ENCODE results near the gene SLC6A1. TPM values are rescaled to one million over a fixed set of nuclear protein-coding genes. Genes with fewer than 3 reads are reported as not detected.

Gene SLC6A1
- total RNA-seq, 6 experiments from 2014 or later, result 14.5 to 70.1 (median 37.3) TPM

- no peak for ATAC-seq
- intact Hi-C loops (cut with DNase I), result no loop called here
- Histone ChIP-seq H3K36me3 (no peaks in the 10 kb centered on the region), H3K4me1 (no peaks in the 10 kb centered on the region), H3K9me3 (no peaks in the 10 kb centered on the region), H3K4me3 (no peak overlapping the region), H3K27me3 (no peaks in the 10 kb centered on the region), H3K27ac (no peak overlapping the region)
- no peak for DNase-seq
- TF ChIP-seq CTCF (IDR thresholded peaks at IDR 0.05) (no peak), POLR2A (IDR thresholded peaks at IDR 0.05) (no peak)
- 75% methylated on average over 1 of the region's 1 CpG for WGBS (ENCODE audit: insufficient coverage, low coverage, low lambda C conversion rate, missing lambda C conversion rate)
Observed at GRCh38 chr3:10975695-10976234, 16.8 kb upstream of the SLC6A1 start.

- DNase-seq, result no peak
- H3K27me3 ChIP-seq, result no peaks in the 10 kb centered on the region
- peaks cover 0 to 2% (median 0%) of the 10 kb centered on the region in 4 donors for H3K4me1 ChIP-seq
- no peak overlapping the region for H3K27ac ChIP-seq
- no peaks in the 10 kb centered on the region for H3K9me3 ChIP-seq
- intact Hi-C loops (cut with DNase I), result no loop called here
- no peak overlapping the region for H3K4me3 ChIP-seq
- ATAC-seq, result no peak
- WGBS (ENCODE audit: insufficient coverage, low coverage, low lambda C conversion rate, missing lambda C conversion rate), result 60% methylated on average over 1 of the region's 1 CpG
- no peaks in the 10 kb centered on the region for H3K36me3 ChIP-seq
- no peak for TF ChIP-seq POLR2A (IDR thresholded peaks at IDR 0.05)
- TF ChIP-seq CTCF (IDR thresholded peaks at IDR 0.05), result no peak
Observed at GRCh38 chr3:10976770-10977169, 15.8 kb upstream of the SLC6A1 start.

GRCh38 chr3:10977892-10978510 is 14.5 kb upstream of the SLC6A1 start:
- WGBS (ENCODE audit: insufficient coverage, low coverage, low lambda C conversion rate, missing lambda C conversion rate), result 66% methylated on average over 6 of the region's 10 CpGs
- no peak for TF ChIP-seq POLR2A (IDR thresholded peaks at IDR 0.05)
- TF ChIP-seq CTCF (IDR thresholded peaks at IDR 0.05), result no peak
- DNase-seq (no peak), ATAC-seq (no peak)
- Histone ChIP-seq H3K36me3 (no peaks in the 10 kb centered on the region), H3K4me3 (no peak overlapping the region), H3K4me1 (peaks cover 0 to 14% (median 3%) of the 10 kb centered on the region in 4 donors), H3K27ac (no peak overlapping the region), H3K27me3 (no peaks in the 10 kb centered on the region), H3K9me3 (no peaks in the 10 kb centered on the region)
- intact Hi-C loops (cut with DNase I), result no loop called here

GRCh38 chr3:10978956-10979355 is 13.6 kb upstream of the SLC6A1 start:
- WGBS (ENCODE audit: insufficient coverage, low coverage, low lambda C conversion rate, missing lambda C conversion rate), result 83% methylated on average over 7 of the region's 7 CpGs
- TF ChIP-seq POLR2A (IDR thresholded peaks at IDR 0.05), result no peak
- TF ChIP-seq CTCF (IDR thresholded peaks at IDR 0.05), result no peak
- ATAC-seq (no peak), DNase-seq (no peak)
- Histone ChIP-seq H3K27me3 (no peaks in the 10 kb centered on the region), H3K9me3 (no peaks in the 10 kb centered on the region), H3K4me1 (peaks cover 0 to 14% (median 4%) of the 10 kb centered on the region in 4 donors), H3K4me3 (no peak overlapping the region), H3K27ac (no peak overlapping the region), H3K36me3 (no peaks in the 10 kb centered on the region)
- intact Hi-C loops (cut with DNase I), result no loop called here
